H1 (cell line): ENCODE measurements around the gene MDK. TPM values are rescaled to one million over a fixed set of nuclear protein-coding genes. Genes with fewer than 3 reads are reported as not detected.

ENCODE experiments used
- CTCF ChIA-PET: fragments of 300-600 bp; sonication (Branson Sonifier 250); formaldehyde crosslinking; loops from one replicate; lab custom pipeline; 2021; ENCODE audit not compliant: partially characterized antibody; lab: Charles Lee
- POLR2A ChIA-PET: fragments of 300-600 bp; sonication (Branson Sonifier 250); formaldehyde crosslinking; loops from one replicate; lab custom pipeline; 2021; ENCODE audit warnings: inconsistent platforms; ENCODE audit not compliant: partially characterized antibody; lab: Charles Lee
- DNase-seq, 2 experiments: peaks; one replicate each; pipeline versions ENCODE4 v3.0.0 to v3.0.0-alpha.2; 2010 to 2022; ENCODE audit warnings: low spot score in 2 of 2, low read depth in 1 of 2, mixed read lengths in 1 of 2
- FAIRE-seq: peaks from 2 replicates; lab custom pipeline; 2011; peaks lifted over from hg19 to GRCh38; lab: Jason Lieb, UNC
- H2AFZ ChIP-seq: 2 replicates; pipeline ENCODE4 v1.8.1; 2012; ENCODE audit warnings: low read length, inconsistent platforms
- H2AK5ac ChIP-seq: 2 replicates; pipeline ENCODE4 v1.6.1; 2013; ENCODE audit warnings: low read depth, low read length
- H2BK120ac ChIP-seq: replicated peaks from 2 replicates; pipeline ENCODE3; 2013; ENCODE audit warnings: low read depth, low read length, inconsistent platforms
- H2BK12ac ChIP-seq: 2 replicates; pipeline ENCODE4 v1.6.1; 2013; ENCODE audit warnings: low read depth, low read length
- H2BK15ac ChIP-seq: 2 replicates; pipeline ENCODE4 v1.6.1; 2013; ENCODE audit warnings: low read length
- H2BK20ac ChIP-seq: 2 replicates; pipeline ENCODE4 v1.6.1; 2013; ENCODE audit warnings: low read length
- H2BK5ac ChIP-seq: 2 replicates; pipeline ENCODE4 v1.6.1; 2013; ENCODE audit warnings: low read depth, low read length
- H3K14ac ChIP-seq: 2 replicates; pipeline ENCODE4 v1.6.1; 2013; ENCODE audit warnings: inconsistent platforms; ENCODE audit not compliant: insufficient read length
- H3K18ac ChIP-seq: 2 replicates; pipeline ENCODE4 v1.6.1; 2013; ENCODE audit warnings: low read length; ENCODE audit errors: extremely low read depth
- H3K23ac ChIP-seq: 2 replicates; pipeline ENCODE4 v1.6.1; 2013; ENCODE audit warnings: inconsistent platforms; ENCODE audit not compliant: insufficient read length
- H3K23me2 ChIP-seq: 2 replicates; pipeline ENCODE4 v1.6.1; 2013; ENCODE audit warnings: low read depth, low read length
- H3K27ac ChIP-seq: 2 replicates; pipeline ENCODE4 v1.6.1; 2011; ENCODE audit warnings: low read depth, low read length, inconsistent platforms
- H3K27me3 ChIP-seq, 4 experiments: replicated peaks in 1 of 4; 1 replicate in 1 of 4; 2 replicates in 3 of 4; pipeline versions ENCODE4 v1.6.1 to v1.8.1; 2011 to 2013; ENCODE audit warnings: low read length in 3 of 4, mild to moderate bottlenecking in 3 of 4, inconsistent platforms in 2 of 4, mixed read lengths in 2 of 4, moderate library complexity in 1 of 4; ENCODE audit not compliant: control insufficient read depth in 3 of 4, insufficient read depth in 3 of 4; ENCODE audit errors: extremely low read depth in 1 of 4
- H3K36me3 ChIP-seq, 4 experiments: 2 replicates each; pipeline versions ENCODE4 v1.6.1 to v1.8.1; 2011 to 2013; ENCODE audit warnings: mild to moderate bottlenecking in 4 of 4, low read length in 3 of 4, moderate library complexity in 2 of 4, control low read depth in 1 of 4, inconsistent platforms in 1 of 4; ENCODE audit not compliant: insufficient read depth in 4 of 4, control insufficient read depth in 2 of 4
- H3K4ac ChIP-seq: replicated peaks from 2 replicates; pipeline ENCODE3; 2013; ENCODE audit warnings: low read length, low read depth, mixed read lengths, inconsistent platforms; ENCODE audit not compliant: insufficient read length
- H3K4me1 ChIP-seq, 4 experiments: replicated peaks in 1 of 4; 1 replicate in 1 of 4; 2 replicates in 3 of 4; pipeline versions ENCODE4 v1.6.1 to v1.8.1; 2011 to 2013; ENCODE audit warnings: low read length in 3 of 4, inconsistent platforms in 2 of 4, mixed read lengths in 1 of 4; ENCODE audit not compliant: insufficient read depth in 4 of 4, control insufficient read depth in 3 of 4
- H3K4me2 ChIP-seq, 2 experiments: 2 replicates each; pipeline versions ENCODE4 v1.6.1 to v1.8.1; 2011 to 2013; ENCODE audit warnings: low read depth in 2 of 2, low read length in 2 of 2, control low read depth in 1 of 2, inconsistent platforms in 1 of 2, mild to moderate bottlenecking in 1 of 2; ENCODE audit not compliant: insufficient read depth in 1 of 2
- H3K4me3 ChIP-seq, 4 experiments: fragments of 200-600, 300-600 bp in 1 of 4; sonication (generic), shearing (Covaris generic), sonication (Bioruptor Twin) in 1 of 4; 2 replicates each; pipeline versions ENCODE4 v1.5.1 to v1.8.1; 2011 to 2016; ENCODE audit warnings: low read length in 4 of 4, low read depth in 3 of 4, control low read depth in 2 of 4, inconsistent platforms in 2 of 4, mild to moderate bottlenecking in 2 of 4, mixed read lengths in 1 of 4, moderate library complexity in 1 of 4; ENCODE audit not compliant: insufficient read depth in 2 of 4; ENCODE audit errors: extremely low read depth in 1 of 4
- H3K56ac ChIP-seq: replicated peaks from 2 replicates; pipeline ENCODE3; 2013; ENCODE audit warnings: low read depth, mild to moderate bottlenecking, mixed read lengths, low read length, inconsistent platforms; ENCODE audit not compliant: insufficient read length
- H3K79me1 ChIP-seq: 2 replicates; pipeline ENCODE4 v1.6.1; 2013; ENCODE audit warnings: low read depth, low read length, control low read depth
- H3K79me2 ChIP-seq, 2 experiments: 2 replicates each; pipeline versions ENCODE4 v1.6.1 to v1.8.1; 2012 to 2013; ENCODE audit warnings: low read length in 2 of 2, mild to moderate bottlenecking in 2 of 2, inconsistent platforms in 1 of 2; ENCODE audit not compliant: insufficient read depth in 2 of 2, control insufficient read depth in 1 of 2
- H3K9ac ChIP-seq, 4 experiments: replicated peaks in 1 of 4; 1 replicate in 1 of 4; 2 replicates in 3 of 4; pipeline versions ENCODE4 v1.6.1 to v1.8.1; 2011 to 2013; ENCODE audit warnings: low read depth in 3 of 4, low read length in 3 of 4, control low read depth in 2 of 4, mild to moderate bottlenecking in 2 of 4, moderate library complexity in 2 of 4, inconsistent platforms in 1 of 4; ENCODE audit errors: extremely low read depth in 1 of 4
- H3K9me3 ChIP-seq, 2 experiments: 2 replicates each; pipeline versions ENCODE4 v1.6.1 to v1.8.1; 2012 to 2013; ENCODE audit warnings: mild to moderate bottlenecking in 2 of 2, moderate library complexity in 2 of 2, control low read depth in 1 of 2, inconsistent platforms in 1 of 2, low read depth in 1 of 2, low read length in 1 of 2, mixed read lengths in 1 of 2; ENCODE audit not compliant: insufficient read depth in 2 of 2
- H4K20me1 ChIP-seq, 2 experiments: replicated peaks in 1 of 2; 2 replicates each; pipeline versions ENCODE3 to v1.8.1; 2011 to 2013; ENCODE audit warnings: inconsistent platforms in 2 of 2, low read length in 2 of 2, mild to moderate bottlenecking in 1 of 2; ENCODE audit not compliant: insufficient read depth in 2 of 2, control insufficient read depth in 1 of 2
- H4K5ac ChIP-seq: 2 replicates; pipeline ENCODE4 v1.6.1; 2013; ENCODE audit warnings: low read length, low read depth, mixed read lengths, inconsistent platforms; ENCODE audit not compliant: insufficient read length
- H4K8ac ChIP-seq: 2 replicates; pipeline ENCODE4 v1.8.0; 2013; ENCODE audit warnings: mild to moderate bottlenecking, moderate library complexity, low read length, inconsistent platforms; ENCODE audit not compliant: insufficient read depth; ENCODE audit errors: extremely low read depth
- H4K91ac ChIP-seq: replicated peaks from 2 replicates; pipeline ENCODE3; 2013; ENCODE audit warnings: low read length, mixed read lengths, inconsistent platforms; ENCODE audit not compliant: insufficient read length
- EGR1 ChIP-seq: IDR thresholded peaks from 2 replicates; pipeline ENCODE4 v1.6.1; 2011; ENCODE audit warnings: low read depth, low read length, borderline replicate concordance
- GTF2F1 ChIP-seq: IDR thresholded peaks from 2 replicates; pipeline ENCODE4 v1.6.1; 2012; ENCODE audit warnings: low read depth, low read length, improper control_type of control experiment, borderline replicate concordance
- KDM1A ChIP-seq: fragments of 200-600, 300-600 bp; sonication (generic); IDR thresholded peaks from 2 replicates; pipeline ENCODE4 v1.7.1; 2016; ENCODE audit warnings: mild to moderate bottlenecking, low read length, borderline replicate concordance
- KDM5A ChIP-seq: fragments of 200-600 bp; IDR thresholded peaks from 2 replicates; pipeline ENCODE4 v1.7.1; 2012; ENCODE audit warnings: mild to moderate bottlenecking, low read length, inconsistent platforms, mixed read lengths
- POLR2A ChIP-seq, 2 experiments: IDR thresholded peaks; 1 replicate in 1 of 2; 2 replicates in 1 of 2; pipeline ENCODE4 v1.6.1; 2011; ENCODE audit warnings: low read depth in 2 of 2, low read length in 2 of 2, mild to moderate bottlenecking in 2 of 2; ENCODE audit errors: control extremely low read depth in 1 of 2
- RAD21 ChIP-seq, 2 experiments: IDR thresholded peaks in 1 of 2; conservative IDR thresholded peaks in 1 of 2; 2 replicates each; pipeline ENCODE4 v1.6.1; 2011; ENCODE audit warnings: low read depth in 2 of 2, low read length in 2 of 2, improper control_type of control experiment in 1 of 2, inconsistent platforms in 1 of 2, mild to moderate bottlenecking in 1 of 2, moderate library complexity in 1 of 2
- SP2 ChIP-seq: IDR thresholded peaks from 2 replicates; pipeline ENCODE4 v1.6.1; 2012; ENCODE audit warnings: mild to moderate bottlenecking, low read length, inconsistent platforms
- WGBS, 2 experiments: shearing (Covaris generic) in 1 of 2; methylation state at CpG; one replicate each; pipeline versions ENCODE4 v1.1.6 to v1.1.7; 2013 to 2015; ENCODE audit warnings: low lambda C conversion rate in 2 of 2, mixed read lengths in 2 of 2, inconsistent platforms in 1 of 2, low coverage in 1 of 2, missing lambda C conversion rate in 1 of 2; ENCODE audit not compliant: insufficient replicate concordance in 2 of 2, insufficient coverage in 1 of 2, insufficient read length in 1 of 2; ENCODE audit errors: extremely low coverage in 1 of 2, missing lambda C conversion rate in 1 of 2; 5-methylcytosine and 5-hydroxymethylcytosine counted together
- polyA plus RNA-seq, 7 experiments: library from polyadenylated mRNA; depleted of rRNA in 3 of 7; stranded (reverse) in 5 of 7; unstranded in 2 of 7; fragments of >200 nt in 5 of 7; fragments of 200-250 nt in 2 of 7; gene quantifications; 1 replicate in 5 of 7; 2 replicates in 1 of 7; 4 replicates in 1 of 7; pipeline versions ENCODE4 v1.2.1 to v1.2.3, GENCODE V29; 2011 to 2013; ENCODE audit warnings: missing spikeins in 2 of 7, mixed read lengths in 2 of 7
- total RNA-seq: library from RNA; stranded (reverse); fragmentation: NEBNext Ultra II Directional; extraction: Animal tissue kit (Norgen Biotek cat#: 25700); gene quantifications from 2 replicates; pipeline ENCODE4 v1.2.1, GENCODE V29; 2021

Gene MDK
- total and polyA plus RNA-seq, 2 of the 8 experiments (the other 6 are each of a cell fraction or from before 2014, with no cell fraction given), result 309 to 606 TPM

GRCh38 chr11:46341454-46341853 is 40.0 kb upstream of the MDK start:
- DNase-seq, result no peak
- Histone ChIP-seq H3K36me3 (no peaks in the 10 kb centered on the region), H3K56ac (no peak overlapping the region), H3K79me2 (no peaks in the 10 kb centered on the region), H4K5ac (no peak overlapping the region), H3K23me2 (peaks cover 2% of the 10 kb centered on the region; the same call in 1 of the 2 replicates), H4K91ac (peak overlapping the region; percentile 89), H3K4me1 (peaks cover 38 to 62% (median 51%) of the 10 kb centered on the region in 4 experiments), H3K79me1 (0 out of 2 replicates have a peak, but pooled peaks cover 3% of the 10 kb centered on the region), H2BK12ac (peak overlapping the region; percentile 97; the same call in 1 of the 2 replicates), H3K18ac (peak overlapping the region; percentile 68; the same call in 1 of the 2 replicates), H3K14ac (no peak overlapping the region), H3K27me3 (peaks cover 0 to 5% (median 3%) of the 10 kb centered on the region in 4 experiments; a peak in 1 of 7 replicates), H3K9ac (no peak overlapping the region), H4K8ac (no peak overlapping the region), H3K9me3 (no peaks in the 10 kb centered on the region), H2BK20ac (peak overlapping the region; percentile 83), H2BK5ac (peak overlapping the region; percentile 55; the same call in 1 of the 2 replicates), H3K4me3 (no peak overlapping the region), H3K27ac (no peak overlapping the region), H3K4ac (peak overlapping the region; percentile 40), H3K4me2 (peak overlapping the region in 1 of 2 experiments; percentile 8; a peak in 1 of 4 replicates), H2AK5ac (peak overlapping the region; percentile 93; the same call in 1 of the 2 replicates), H2BK15ac (peak overlapping the region; percentile 3; the same call in 1 of the 2 replicates), H2AFZ (no peak overlapping the region), H4K20me1 (no peaks in the 10 kb centered on the region), H3K23ac (no peak overlapping the region), H2BK120ac (peak overlapping the region; percentile 30)
- 83% methylated on average over 3 of the region's 3 CpGs; no CpG with 5 or more reads in 1 of the 2 experiments for WGBS, 2 experiments
- ChIA-PET CTCF (interaction anchor here (0.9 to 44.5 kb wide), 5 partner anchors 1 to 48 kb away, joined by 3 to 1004 read pairs (median 13); partner anchors contain the start of genes DGKZ and MDK), POLR2A (interaction anchor here (0.6 to 2.7 kb wide), 6 partner anchors 8 to 98 kb away, joined by 3 to 11 read pairs (median 4); no protein-coding TSS in a partner anchor)
- no peak for FAIRE-seq
- TF ChIP-seq KDM5A (no peak), KDM1A (peak; percentile 82), GTF2F1 (no peak), SP2 (no peak), POLR2A (IDR thresholded peaks at IDR 0.05; ENCODE audit: control extremely low read depth in 1 of 2, low read depth in 2 of 2, low read length in 2 of 2) (no peak), EGR1 (no peak), RAD21 (IDR thresholded peaks at IDR 0.05 in 1 of 2, conservative IDR thresholded peaks at IDR 0.05 in 1 of 2; ENCODE audit: low read depth in 2 of 2, low read length in 2 of 2) (no peak)
